M059J (cell line): ENCODE results near the gene ATP2A1. TPM values are rescaled to one million over a fixed set of nuclear protein-coding genes. Genes with fewer than 3 reads are reported as not detected.
A peak's percentile ranks its signal among the peaks of the same experiment; 100 is the strongest.
"Not testable (repeated sequence)": the region's sequence is repeated elsewhere in the genome, so short reads cannot be mapped to it uniquely, and the experiment has no call there.

Source experiments
- DNase-seq: peaks from one replicate; pipeline ENCODE4 v3.0.0-alpha.2; 2012; ENCODE audit warnings: low read depth
- total RNA-seq: library from RNA; depleted of rRNA; stranded (reverse); fragments of >200 nt; shearing (Covaris generic); gene quantifications from 2 replicates; pipeline ENCODE4 v1.2.3, GENCODE V29; 2014

Gene ATP2A1
- total RNA-seq, 1 experiment from 2014 or later = not detected

DNA sequence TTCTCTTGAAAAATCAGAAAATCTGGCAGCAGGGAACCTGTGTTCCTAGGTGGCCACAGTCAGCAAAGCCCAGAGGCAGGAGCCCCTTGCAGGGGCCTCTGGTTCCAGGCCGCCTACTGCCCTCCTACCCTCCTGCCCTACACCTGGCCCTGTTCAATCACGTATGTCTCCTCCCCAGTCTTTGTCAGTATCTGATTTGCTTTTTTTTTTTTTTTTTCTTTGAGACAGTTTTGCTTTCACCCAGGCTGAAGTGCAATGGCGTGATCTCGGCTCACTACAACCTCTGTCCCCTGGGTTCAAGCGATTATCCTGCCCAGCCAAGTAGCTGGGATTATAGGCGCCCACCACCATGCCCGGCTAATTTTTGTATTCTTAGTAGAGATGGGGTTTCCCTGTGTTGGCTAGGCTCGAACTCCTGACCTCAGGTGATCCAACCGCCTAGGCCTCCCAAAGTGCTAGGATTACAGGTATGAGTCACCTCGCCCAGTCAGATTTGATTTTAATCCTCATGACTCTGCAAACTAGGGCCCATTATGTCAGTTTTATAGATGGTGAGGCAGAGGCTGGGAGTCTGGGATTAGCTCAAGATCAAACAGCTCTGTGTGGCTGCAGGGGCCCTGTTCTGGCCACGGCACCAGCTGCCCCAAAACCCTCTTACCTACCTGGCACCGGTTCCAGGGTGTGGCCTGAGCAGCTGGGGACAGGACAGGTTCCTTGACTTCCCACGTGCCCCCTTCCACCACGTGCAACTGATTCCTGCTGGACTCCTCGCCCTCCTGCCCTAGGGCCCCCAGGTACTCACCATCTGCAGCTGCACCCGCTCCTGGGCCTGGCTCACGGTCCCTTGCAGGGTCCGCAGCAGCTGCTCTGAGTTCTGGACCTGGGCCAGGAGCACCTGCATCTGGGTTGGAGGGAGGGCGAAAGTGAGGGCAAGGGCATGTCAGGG is 32.1 kb downstream of the ATP2A1 start:
- DNase-seq = peak; percentile 74

DNA sequence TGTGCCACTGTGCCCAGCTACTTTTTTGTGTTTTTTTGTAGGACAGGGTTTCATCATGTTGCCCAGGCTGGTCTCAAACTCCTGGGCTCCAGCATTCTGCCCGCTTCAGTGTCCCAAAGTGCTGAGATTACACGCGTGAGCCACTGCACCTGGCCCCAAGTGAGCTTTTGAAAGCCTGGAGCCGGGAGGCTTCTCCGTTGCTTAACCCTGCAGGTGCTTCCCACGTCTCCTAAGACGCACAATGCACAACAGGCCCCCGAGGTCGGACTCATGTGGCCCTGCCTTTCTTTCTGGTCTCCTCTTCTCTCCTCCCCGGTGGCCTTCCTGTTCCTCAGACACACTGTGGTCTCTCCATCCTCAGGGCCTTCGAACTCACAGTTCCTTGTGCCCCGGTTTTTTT is 34.3 kb downstream of the ATP2A1 start:
- no peak for DNase-seq

DNA sequence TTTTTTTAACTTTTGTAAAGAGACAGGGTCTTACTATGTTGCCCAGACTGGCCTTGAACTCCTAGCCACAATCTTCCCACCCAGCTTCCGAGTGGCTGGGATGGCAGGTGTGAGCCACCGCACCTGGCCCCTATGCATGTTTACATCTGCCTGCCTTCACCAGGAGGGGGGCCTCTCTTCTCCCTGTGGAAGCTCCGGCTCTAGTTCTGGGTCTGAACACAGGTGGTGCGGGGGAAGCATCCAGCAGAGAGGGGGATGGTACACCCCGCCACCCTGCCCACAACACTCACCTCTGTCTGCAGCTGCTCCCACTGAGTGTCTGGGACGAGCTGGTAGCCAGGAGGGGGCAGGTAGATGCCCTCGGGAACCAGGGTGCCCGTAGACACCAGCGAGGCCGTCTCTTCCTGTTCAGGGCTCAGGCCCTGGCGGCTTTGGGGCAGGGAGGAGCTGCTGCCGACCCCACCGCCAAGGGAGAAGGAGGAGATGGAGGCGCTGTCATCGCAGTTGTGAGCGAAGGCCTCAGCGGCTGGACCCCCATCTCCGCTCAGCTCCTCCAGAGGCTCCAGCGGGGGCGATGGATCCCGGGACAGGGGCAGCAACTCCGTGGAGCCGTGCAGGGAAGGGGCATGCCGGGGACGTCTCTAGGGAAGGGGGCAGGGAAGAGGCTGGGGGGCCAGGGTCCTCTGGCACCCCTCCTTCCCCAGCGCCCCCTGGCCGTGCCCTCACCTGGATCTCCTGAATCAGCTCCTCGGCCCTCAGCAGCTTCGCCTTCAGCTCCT is 35.8 kb downstream of the ATP2A1 start:
- no peak for DNase-seq

DNA sequence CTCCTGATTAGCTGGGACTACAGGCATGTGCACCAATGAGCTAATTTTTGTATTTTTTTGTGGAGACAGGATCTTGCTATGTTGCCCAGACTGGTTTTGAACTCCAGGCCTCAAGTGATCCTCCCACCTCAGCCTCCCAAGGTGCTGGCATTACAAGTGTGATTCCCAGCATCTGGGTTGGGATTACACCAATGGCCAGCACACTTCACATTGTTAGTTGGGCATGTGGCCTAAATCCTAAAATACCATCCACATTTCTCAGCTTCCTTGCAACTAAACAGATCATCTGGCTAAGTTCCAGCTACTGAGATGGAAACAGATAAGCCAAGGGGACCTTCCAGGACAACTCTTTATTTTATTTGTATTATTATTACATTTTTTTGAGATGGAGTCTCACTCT is 36.9 kb downstream of the ATP2A1 start:
- peak; percentile 86 for DNase-seq

DNA sequence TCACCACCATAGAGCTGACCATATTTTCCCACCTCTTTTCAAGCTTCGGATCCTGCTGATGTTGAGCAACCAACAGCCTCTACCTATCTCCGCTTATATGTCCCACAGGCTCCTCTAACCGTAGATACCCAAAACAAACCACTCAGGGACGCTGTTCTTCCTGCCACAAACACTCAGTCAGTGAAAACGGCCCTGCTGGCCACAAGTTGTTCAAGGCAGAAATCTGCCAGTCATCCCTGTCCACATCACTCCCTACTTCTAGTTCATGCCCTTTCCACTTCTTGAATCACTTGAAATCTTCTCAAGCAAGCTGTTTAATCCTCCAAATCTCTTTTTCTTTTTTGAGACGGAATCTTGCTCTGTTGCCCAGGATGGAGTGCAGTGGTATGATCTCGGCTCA is 38.8 kb downstream of the ATP2A1 start:
- DNase-seq = no peak

DNA sequence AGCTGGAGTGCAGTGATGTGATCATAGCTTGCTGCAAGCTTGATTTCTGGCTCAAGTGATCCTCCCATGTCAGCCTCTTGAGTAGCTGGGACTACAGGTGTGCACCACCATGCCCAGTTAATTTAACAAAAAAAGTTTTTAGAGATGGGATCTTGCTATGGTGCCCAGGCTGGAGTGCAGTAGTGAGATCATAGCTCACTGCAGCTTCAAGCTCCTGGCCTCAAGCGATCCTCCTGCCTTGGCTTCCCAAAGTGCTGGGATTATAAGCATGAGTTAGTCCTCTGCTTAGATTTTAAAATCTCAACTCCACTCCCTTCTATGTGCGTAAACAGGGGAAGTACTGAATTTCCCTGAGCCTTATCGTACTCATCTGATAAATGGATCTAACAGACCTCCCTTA is 40.4 kb downstream of the ATP2A1 start:
- no peak for DNase-seq

DNA sequence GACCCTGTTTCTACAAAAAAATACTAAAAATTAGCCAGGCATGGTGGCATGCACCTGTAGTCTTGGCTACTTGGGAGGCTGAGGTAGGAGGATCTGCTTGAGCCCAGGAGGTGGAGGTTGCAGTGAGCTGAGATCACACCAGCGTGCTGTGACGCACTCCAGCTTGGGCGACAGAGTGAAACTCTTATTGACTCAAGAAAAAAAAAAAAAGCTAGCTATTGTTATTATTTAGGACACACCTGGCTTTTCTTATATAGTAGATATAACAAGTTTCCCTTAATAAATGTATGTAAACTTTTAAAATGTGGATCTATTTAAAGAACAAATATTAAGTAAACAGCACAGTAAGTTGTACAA is 44.9 kb downstream of the ATP2A1 start:
- DNase-seq = no peak

DNA sequence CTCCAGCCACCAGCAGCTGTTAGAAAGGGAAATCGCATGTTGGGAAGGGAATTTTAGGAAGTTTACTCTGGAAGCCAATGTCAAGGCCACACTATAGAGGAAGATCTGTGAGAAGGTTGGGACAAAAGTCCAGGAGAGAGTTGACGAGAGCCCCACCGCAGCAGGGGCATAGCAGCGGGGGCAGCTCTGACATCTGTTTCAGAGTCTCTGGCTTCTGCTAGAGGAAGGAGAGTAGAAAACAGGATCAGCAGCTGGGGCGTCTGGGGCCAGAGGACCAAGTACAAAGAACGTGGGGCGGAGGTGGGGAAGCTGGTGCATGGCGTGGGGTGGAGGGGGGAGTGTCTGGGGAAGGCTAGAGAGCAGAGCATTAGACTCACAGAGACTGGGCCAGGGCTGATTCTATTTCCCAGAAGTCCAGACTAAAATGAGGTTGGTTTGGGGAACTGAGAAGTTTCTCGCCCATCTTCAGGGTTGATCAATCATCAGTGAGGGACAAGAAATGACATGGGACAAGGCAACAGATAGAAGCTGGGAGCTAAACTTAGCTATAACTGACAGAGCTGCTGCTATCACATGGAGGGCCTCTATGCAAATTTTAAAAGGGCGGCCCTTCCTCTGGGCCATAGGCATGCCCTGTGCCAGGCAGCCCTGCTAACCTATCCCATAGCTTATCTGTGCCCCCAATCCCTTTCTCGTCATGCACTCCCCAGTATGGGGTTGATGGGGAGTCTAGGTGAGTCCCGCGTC is 45.5 kb downstream of the ATP2A1 start:
- DNase-seq = no peak

DNA sequence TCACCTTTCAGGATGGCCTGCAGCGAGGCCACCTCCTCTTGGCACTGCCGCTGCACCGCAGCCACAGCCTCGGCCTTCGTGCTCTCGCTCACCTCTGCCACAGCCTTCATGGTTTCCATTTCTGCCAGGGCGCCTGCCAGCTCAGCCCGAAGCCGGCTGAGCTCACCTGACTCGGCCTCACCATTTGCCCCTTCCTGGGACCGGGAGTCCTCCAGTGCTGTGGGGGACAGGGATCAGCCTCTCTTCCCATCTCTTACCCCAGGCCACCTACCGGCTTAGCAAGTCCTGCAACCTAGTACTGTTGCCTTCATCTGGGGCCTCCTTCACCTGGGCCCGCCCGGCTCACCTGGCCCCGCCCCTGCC is 46.1 kb downstream of the ATP2A1 start:
- DNase-seq = no peak

DNA sequence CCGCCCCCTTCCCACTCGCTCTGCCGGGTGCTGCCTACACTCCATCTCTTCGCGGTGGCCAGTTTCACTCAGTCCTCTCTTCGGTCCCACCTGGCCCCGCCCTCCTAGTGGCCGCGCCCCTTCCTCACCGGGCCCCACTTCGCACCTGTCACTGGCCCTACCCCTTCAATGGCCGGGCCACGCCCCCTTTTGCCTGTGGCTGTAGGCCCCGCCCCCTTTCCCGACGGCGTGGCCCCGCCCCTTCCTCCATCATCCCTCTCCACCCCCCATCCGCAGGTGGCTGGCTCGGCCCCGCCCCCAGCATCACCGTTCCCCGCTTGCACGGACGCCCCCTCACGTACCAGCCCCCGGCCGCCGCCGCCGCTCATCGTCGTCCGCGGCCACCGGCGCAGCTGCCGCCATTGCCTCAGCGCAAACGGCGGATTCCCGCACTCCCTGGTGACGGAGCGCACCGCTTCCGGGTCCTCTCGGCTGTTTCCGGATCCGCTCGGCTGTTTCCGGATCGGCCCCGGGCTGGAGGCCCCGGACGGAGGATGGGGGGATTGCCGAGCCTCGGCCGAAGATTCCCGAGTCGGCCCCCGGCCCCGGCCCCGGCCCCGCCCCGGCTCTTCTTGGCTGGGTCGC is 46.6 kb downstream of the ATP2A1 start, which contains the start of gene RABEP2:
Gene RABEP2 (minus strand): TSS at position 477 of the 624 bp plus-strand sequence. CDS start 75 bp downstream, at position 402.
- peak; percentile 85 for DNase-seq

DNA sequence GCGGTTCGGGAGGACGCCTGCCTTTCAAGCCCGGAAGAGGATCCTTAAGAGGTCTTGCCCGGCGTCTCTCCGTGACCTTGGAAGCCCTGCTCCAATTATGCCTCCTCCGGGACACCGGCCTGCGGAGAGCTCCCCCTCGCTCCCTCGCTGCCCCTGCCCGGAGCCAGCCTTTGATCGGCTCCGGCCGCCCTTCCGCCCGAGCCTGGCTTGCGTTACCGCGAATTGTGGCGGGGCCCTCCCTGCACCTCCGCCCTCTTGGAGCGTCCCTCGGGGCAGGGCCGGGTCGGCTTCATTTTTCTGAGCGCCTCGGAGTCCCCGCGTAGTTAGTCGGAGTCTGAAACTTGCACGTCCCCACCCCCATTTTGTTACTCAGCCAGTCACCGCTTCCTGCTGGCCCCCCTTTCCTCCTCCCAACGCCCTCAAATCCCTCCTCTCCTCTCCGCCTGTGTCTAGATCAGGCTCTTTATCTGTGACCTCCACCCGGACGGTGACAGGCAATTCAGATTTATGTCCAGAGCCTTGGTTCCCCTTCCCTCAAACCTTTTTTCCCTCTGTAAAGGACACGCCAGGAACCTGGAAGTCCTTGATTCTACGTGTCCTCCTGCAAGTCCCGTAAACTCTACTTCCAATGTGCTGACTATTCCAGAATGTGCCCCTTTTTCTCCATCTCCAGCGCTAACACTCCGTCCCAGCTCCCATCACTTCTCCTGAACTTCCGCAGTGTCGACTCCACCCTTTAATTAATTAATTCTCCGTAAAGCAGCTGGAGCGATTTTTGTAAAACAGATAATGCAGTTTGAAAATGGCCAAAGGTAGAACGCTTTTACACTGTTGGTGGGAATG is 47.3 kb downstream of the ATP2A1 start:
- DNase-seq = peak; percentile 83

DNA sequence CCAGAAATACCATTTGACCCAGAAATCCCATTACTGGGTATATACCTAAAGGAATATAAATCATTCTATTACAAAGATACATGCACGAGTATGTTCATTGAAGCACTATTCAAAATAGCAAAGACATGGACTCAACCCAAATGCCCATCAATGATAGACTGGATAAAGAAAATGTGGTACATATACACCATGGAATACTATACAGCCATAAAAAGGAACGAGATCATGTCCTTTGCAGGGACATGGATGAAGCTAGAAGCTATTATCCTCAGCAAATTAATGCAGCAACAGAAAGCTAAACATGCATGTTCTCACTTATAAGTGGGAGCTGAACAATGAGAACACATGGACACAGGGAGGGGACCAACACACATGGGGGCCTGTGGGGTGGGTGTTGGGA is 48.0 kb downstream of the ATP2A1 start:
- not testable (repeated sequence) for DNase-seq

DNA sequence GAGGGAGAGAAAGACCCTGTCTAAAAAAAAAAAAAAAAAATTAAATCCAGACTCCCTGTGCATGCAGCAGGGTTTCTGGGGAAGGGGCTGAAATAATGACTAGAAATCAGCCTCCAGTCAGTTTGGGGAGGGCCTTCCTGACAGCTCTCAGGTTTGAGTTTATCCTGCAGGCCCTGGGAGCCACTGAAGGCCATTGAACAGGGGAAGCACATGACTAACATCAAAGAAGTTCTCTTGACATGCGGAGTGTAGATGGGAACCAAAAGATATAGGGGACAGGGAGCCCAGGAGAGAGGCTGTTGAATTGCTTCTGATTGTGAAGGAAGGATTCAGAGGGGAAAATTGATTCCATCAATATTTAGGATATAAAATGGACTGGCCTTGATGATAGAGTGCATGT is 49.5 kb downstream of the ATP2A1 start:
- DNase-seq = no peak

DNA sequence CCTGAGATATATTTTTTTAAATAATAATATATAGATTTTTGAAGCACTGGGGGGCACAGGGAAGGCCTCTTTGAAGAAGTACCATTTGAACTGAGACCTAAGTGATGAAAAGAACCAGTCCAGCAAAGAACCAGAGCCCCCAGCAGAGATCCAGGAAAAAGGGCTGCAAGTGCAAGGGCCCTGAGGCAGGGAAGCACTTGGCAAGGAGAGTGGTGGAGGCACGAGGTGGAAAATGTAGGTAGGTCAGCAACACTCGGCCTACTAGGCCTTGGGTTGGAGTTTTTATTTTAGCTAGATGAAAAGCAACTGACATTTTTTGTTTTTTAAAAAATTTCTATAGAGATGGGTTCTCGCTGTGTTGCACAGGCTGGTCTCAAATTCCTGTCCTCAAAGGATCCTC is 51.9 kb downstream of the ATP2A1 start:
- DNase-seq = no peak

DNA sequence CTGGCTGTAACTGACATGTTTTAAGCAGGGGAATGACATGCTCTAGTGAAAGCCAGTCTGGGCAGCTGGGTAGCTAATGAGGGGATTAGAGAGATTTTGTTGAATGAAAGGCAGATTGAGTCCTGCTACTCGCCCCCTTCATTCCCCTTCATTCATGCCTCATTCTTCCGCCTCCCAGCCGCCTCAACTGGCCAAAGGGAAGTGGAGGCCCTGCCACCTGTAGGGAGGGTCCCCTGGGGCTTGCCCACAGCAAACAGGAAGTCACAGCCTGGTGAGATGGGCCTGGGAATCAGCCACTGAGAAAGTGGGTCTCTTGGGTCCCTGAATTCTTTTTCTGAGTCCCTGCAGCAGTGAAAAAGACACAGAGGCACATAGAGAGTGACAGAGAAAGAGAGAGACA is 52.4 kb downstream of the ATP2A1 start:
- DNase-seq = no peak

DNA sequence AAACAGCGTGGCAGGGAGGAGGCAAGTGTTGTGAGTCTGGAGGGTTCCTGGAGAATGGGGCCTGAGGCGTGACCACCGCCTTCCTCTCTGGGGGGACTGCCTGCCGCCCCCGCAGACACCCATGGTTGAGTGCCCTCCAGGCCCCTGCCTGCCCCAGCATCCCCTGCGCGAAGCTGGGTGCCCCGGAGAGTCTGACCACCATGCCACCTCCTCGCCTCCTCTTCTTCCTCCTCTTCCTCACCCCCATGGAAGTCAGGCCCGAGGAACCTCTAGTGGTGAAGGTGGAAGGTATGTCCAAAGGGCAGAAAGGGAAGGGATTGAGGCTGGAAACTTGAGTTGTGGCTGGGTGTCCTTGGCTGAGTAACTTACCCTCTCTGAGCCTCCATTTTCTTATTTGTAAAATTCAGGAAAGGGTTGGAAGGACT is 53.5 kb downstream of the ATP2A1 start, which contains the start of gene CD19:
Gene CD19 (plus strand): TSS at position 171 of the 425 bp plus-strand sequence. CDS start 30 bp downstream, at position 201.
- DNase-seq = no peak

DNA sequence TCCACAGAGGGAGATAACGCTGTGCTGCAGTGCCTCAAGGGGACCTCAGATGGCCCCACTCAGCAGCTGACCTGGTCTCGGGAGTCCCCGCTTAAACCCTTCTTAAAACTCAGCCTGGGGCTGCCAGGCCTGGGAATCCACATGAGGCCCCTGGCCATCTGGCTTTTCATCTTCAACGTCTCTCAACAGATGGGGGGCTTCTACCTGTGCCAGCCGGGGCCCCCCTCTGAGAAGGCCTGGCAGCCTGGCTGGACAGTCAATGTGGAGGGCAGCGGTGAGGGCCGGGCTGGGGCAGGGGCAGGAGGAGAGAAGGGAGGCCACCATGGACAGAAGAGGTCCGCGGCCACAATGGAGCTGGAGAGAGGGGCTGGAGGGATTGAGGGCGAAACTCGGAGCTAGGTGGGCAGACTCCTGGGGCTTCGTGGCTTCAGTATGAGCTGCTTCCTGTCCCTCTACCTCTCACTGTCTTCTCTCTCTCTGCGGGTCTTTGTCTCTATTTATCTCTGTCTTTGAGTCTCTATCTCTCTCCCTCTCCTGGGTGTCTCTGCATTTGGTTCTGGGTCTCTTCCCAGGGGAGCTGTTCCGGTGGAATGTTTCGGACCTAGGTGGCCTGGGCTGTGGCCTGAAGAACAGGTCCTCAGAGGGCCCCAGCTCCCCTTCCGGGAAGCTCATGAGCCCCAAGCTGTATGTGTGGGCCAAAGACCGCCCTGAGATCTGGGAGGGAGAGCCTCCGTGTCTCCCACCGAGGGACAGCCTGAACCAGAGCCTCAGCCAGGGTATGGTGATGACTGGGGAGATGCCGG is 54.3 kb downstream of the ATP2A1 start:
- no peak for DNase-seq

DNA sequence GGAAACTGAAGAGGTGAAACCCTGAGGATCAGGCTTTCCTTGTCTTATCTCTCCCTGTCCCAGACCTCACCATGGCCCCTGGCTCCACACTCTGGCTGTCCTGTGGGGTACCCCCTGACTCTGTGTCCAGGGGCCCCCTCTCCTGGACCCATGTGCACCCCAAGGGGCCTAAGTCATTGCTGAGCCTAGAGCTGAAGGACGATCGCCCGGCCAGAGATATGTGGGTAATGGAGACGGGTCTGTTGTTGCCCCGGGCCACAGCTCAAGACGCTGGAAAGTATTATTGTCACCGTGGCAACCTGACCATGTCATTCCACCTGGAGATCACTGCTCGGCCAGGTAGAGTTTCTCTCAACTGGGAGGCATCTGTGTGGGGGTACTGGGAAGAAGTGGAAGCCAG is 54.9 kb downstream of the ATP2A1 start:
- no peak for DNase-seq

DNA sequence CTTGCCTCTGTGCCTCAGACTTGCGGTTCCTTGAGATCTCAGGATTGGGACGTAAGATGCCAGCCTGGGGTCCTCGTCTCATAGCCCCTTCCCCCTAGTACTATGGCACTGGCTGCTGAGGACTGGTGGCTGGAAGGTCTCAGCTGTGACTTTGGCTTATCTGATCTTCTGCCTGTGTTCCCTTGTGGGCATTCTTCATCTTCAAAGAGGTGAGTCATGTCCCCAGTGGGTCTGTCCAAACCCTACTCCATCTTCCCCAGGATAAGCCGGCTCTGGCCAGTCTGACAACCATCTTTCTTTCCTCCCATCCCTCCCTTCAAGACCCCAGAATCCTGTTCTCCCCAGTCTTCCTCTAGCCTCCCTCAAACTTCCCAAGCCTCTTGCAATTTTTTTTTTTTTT is 57.1 kb downstream of the ATP2A1 start:
- peak; percentile 38 for DNase-seq
